Activated naive CD8-positive, alpha-beta T cell treated with anti-CD3 and anti-CD28 coated beads, Interleukin-2, amount 50 U/mL, for 24 hours (primary cell): ENCODE results near the gene SIN3A.

Experiments
- ATAC-seq: fragments of 150-1000 bp; cut with Tn5 transposase; one replicate; pipeline ENCODE4 v1.10.0; 2021
- DNase-seq: peaks from one replicate; pipeline ENCODE4 v3.0.0; 2021
- H3K27ac Mint-ChIP-seq: one replicate; pipeline ENCODE4 v1.8.0; 2021; ENCODE audit warnings: mild to moderate bottlenecking, mixed read lengths
- H3K27me3 Mint-ChIP-seq: one replicate; pipeline ENCODE4 v1.8.0; 2021; ENCODE audit warnings: mixed read lengths
- H3K36me3 Mint-ChIP-seq: one replicate; pipeline ENCODE4 v1.8.0; 2021; ENCODE audit warnings: low read depth, mixed read lengths
- H3K4me1 Mint-ChIP-seq: one replicate; pipeline ENCODE4 v1.8.0; 2021; ENCODE audit warnings: mixed read lengths
- H3K4me3 Mint-ChIP-seq: one replicate; pipeline ENCODE4 v1.8.0; 2021; ENCODE audit warnings: mild to moderate bottlenecking, moderate library complexity, mixed read lengths
- H3K9me3 Mint-ChIP-seq: one replicate; pipeline ENCODE4 v1.8.0; 2021; ENCODE audit warnings: mixed read lengths

SIN3A gene

GRCh38 chr15:75360856-75361255, 90.6 kb downstream of the SIN3A start:
- no peak overlapping the region for H3K4me3 Mint-ChIP-seq
- H3K4me1 Mint-ChIP-seq: no peaks in the 10 kb centered on the region
- H3K9me3 Mint-ChIP-seq: no peaks in the 10 kb centered on the region
- DNase-seq (no peak), ATAC-seq (no peak)
- H3K27me3 Mint-ChIP-seq: no peaks in the 10 kb centered on the region
- H3K36me3 Mint-ChIP-seq: peaks cover 18% of the 10 kb centered on the region
- H3K27ac Mint-ChIP-seq: no peak overlapping the region

GRCh38 chr15:75360391-75360790, 91.1 kb downstream of the SIN3A start:
- ATAC-seq (no peak), DNase-seq (no peak)
- H3K36me3 Mint-ChIP-seq: peaks cover 16% of the 10 kb centered on the region
- H3K4me1 Mint-ChIP-seq: no peaks in the 10 kb centered on the region
- no peaks in the 10 kb centered on the region for H3K27me3 Mint-ChIP-seq
- H3K9me3 Mint-ChIP-seq: no peaks in the 10 kb centered on the region
- no peak overlapping the region for H3K4me3 Mint-ChIP-seq
- H3K27ac Mint-ChIP-seq: no peak overlapping the region

GRCh38 chr15:75359537-75360250, 91.8 kb downstream of the SIN3A start:
- DNase-seq: no peak
- no peaks in the 10 kb centered on the region for H3K9me3 Mint-ChIP-seq
- H3K4me1 Mint-ChIP-seq: no peaks in the 10 kb centered on the region
- peaks cover 11% of the 10 kb centered on the region for H3K36me3 Mint-ChIP-seq
- no peak overlapping the region for H3K27ac Mint-ChIP-seq
- H3K27me3 Mint-ChIP-seq: no peaks in the 10 kb centered on the region
- no peak for ATAC-seq
- H3K4me3 Mint-ChIP-seq: no peak overlapping the region

GRCh38 chr15:75358771-75359536, 92.5 kb downstream of the SIN3A start:
- peaks cover 11% of the 10 kb centered on the region for H3K36me3 Mint-ChIP-seq
- no peak overlapping the region for H3K4me3 Mint-ChIP-seq
- ATAC-seq (no peak), DNase-seq (no peak)
- H3K4me1 Mint-ChIP-seq: no peaks in the 10 kb centered on the region
- H3K27me3 Mint-ChIP-seq: no peaks in the 10 kb centered on the region
- H3K27ac Mint-ChIP-seq: no peak overlapping the region
- no peaks in the 10 kb centered on the region for H3K9me3 Mint-ChIP-seq

GRCh38 chr15:75357976-75358673, 93.4 kb downstream of the SIN3A start:
- H3K9me3 Mint-ChIP-seq: no peaks in the 10 kb centered on the region
- no peaks in the 10 kb centered on the region for H3K4me1 Mint-ChIP-seq
- H3K27me3 Mint-ChIP-seq: no peaks in the 10 kb centered on the region
- H3K36me3 Mint-ChIP-seq: peaks cover 10% of the 10 kb centered on the region
- H3K4me3 Mint-ChIP-seq: no peak overlapping the region
- no peak for DNase-seq
- ATAC-seq: no peak
- no peak overlapping the region for H3K27ac Mint-ChIP-seq

GRCh38 chr15:75356517-75356916, 95.0 kb downstream of the SIN3A start:
- H3K4me1 Mint-ChIP-seq: no peaks in the 10 kb centered on the region
- DNase-seq (no peak), ATAC-seq (no peak)
- no peak overlapping the region for H3K27ac Mint-ChIP-seq
- peaks cover 7% of the 10 kb centered on the region for H3K36me3 Mint-ChIP-seq
- no peaks in the 10 kb centered on the region for H3K9me3 Mint-ChIP-seq
- no peaks in the 10 kb centered on the region for H3K27me3 Mint-ChIP-seq
- H3K4me3 Mint-ChIP-seq: no peak overlapping the region

GRCh38 chr15:75356006-75356405, 95.5 kb downstream of the SIN3A start:
- DNase-seq (no peak), ATAC-seq (no peak)
- Mint-ChIP-seq H3K4me3 (no peak overlapping the region), H3K4me1 (peaks cover 2% of the 10 kb centered on the region), H3K36me3 (peaks cover 7% of the 10 kb centered on the region), H3K27me3 (no peaks in the 10 kb centered on the region), H3K27ac (no peak overlapping the region), H3K9me3 (no peaks in the 10 kb centered on the region)

GRCh38 chr15:75355369-75355768, 96.1 kb downstream of the SIN3A start:
- Mint-ChIP-seq H3K27me3 (no peaks in the 10 kb centered on the region), H3K4me1 (peaks cover 9% of the 10 kb centered on the region), H3K27ac (no peak overlapping the region), H3K4me3 (no peak overlapping the region), H3K9me3 (peaks cover under 1% of the 10 kb centered on the region), H3K36me3 (peaks cover 5% of the 10 kb centered on the region)
- ATAC-seq (no peak), DNase-seq (no peak)

- Mint-ChIP-seq H3K4me3 (no peak overlapping the region), H3K9me3 (peaks cover 5% of the 10 kb centered on the region), H3K27me3 (no peaks in the 10 kb centered on the region), H3K36me3 (peaks cover 13% of the 10 kb centered on the region), H3K4me1 (peaks cover 18% of the 10 kb centered on the region), H3K27ac (no peak overlapping the region)
- ATAC-seq: no peak
- DNase-seq: no peak
These were observed 97.0 kb downstream of the SIN3A start for GRCh38 chr15:75354454-75354853.

GRCh38 chr15:75353604-75354003, 97.9 kb downstream of the SIN3A start:
- H3K4me3 Mint-ChIP-seq: no peak overlapping the region

GRCh38 chr15:75352186-75353080, 99.1 kb downstream of the SIN3A start:
- no peak overlapping the region for H3K27ac Mint-ChIP-seq
- no peak for DNase-seq

More at GRCh38 chr15:75353604-75354003, 97.9 kb downstream of the SIN3A start:
- Mint-ChIP-seq H3K36me3 (peaks cover 13% of the 10 kb centered on the region), H3K27ac (no peak overlapping the region), H3K27me3 (peaks cover 2% of the 10 kb centered on the region), H3K4me1 (peaks cover 24% of the 10 kb centered on the region), H3K9me3 (peaks cover 5% of the 10 kb centered on the region)
- ATAC-seq: no peak
- DNase-seq: no peak

GRCh38 chr15:75350601-75351361, 100.7 kb downstream of the SIN3A start:
- no peak overlapping the region for H3K4me3 Mint-ChIP-seq
- H3K27me3 Mint-ChIP-seq: peaks cover 2% of the 10 kb centered on the region
- peak; percentile 14 for ATAC-seq
- peak overlapping the region; percentile 81 for H3K27ac Mint-ChIP-seq
- H3K9me3 Mint-ChIP-seq: peaks cover 5% of the 10 kb centered on the region
- peaks cover 11% of the 10 kb centered on the region for H3K36me3 Mint-ChIP-seq
- peak; percentile 13 for DNase-seq
- H3K4me1 Mint-ChIP-seq: peaks cover 39% of the 10 kb centered on the region

More at GRCh38 chr15:75352186-75353080, 99.1 kb downstream of the SIN3A start:
- Mint-ChIP-seq H3K9me3 (peaks cover 5% of the 10 kb centered on the region), H3K4me1 (peaks cover 29% of the 10 kb centered on the region), H3K27me3 (peaks cover 2% of the 10 kb centered on the region), H3K36me3 (peaks cover 11% of the 10 kb centered on the region), H3K4me3 (no peak overlapping the region)
- ATAC-seq: no peak

- ATAC-seq (peak; percentile 79), DNase-seq (peak; percentile 83)
- Mint-ChIP-seq H3K27ac (peak overlapping the region; percentile 81), H3K4me3 (peak overlapping the region; percentile 41), H3K4me1 (peaks cover 39% of the 10 kb centered on the region), H3K27me3 (peaks cover 6% of the 10 kb centered on the region), H3K36me3 (peaks cover 11% of the 10 kb centered on the region), H3K9me3 (peaks cover 5% of the 10 kb centered on the region)
These were observed 101.5 kb downstream of the SIN3A start for GRCh38 chr15:75349851-75350588.
